T-helper 17 cell (primary cell): ENCODE measurements around the gene HNRNPH2. TPM values are rescaled to one million over a fixed set of nuclear protein-coding genes. Genes with fewer than 3 reads are reported as not detected.

Experiments used
- ATAC-seq: fragments of 150-1000 bp; cut with Tn5 transposase; 2 replicates; pipeline ENCODE4 v1.10.0; 2021; ENCODE audit warnings: mild to moderate bottlenecking, moderate library complexity
- DNase-seq, 3 donors: peaks; one replicate each; pipeline versions ENCODE4 v3.0.0 to v3.0.0-alpha.2; 2020 to 2021
- H3K9me3 ChIP-seq: one replicate; pipeline ENCODE4 v1.7.0; 2013; ENCODE audit warnings: low read length, mild to moderate bottlenecking; ENCODE audit not compliant: control insufficient read depth, poor library complexity, severe bottlenecking
- H3K27ac Mint-ChIP-seq: one replicate; pipeline ENCODE4 v1.8.0; 2022; ENCODE audit warnings: mild to moderate bottlenecking, moderate library complexity, mixed read lengths
- H3K27me3 Mint-ChIP-seq: one replicate; pipeline ENCODE4 v1.8.0; 2022; ENCODE audit warnings: mixed read lengths
- H3K36me3 Mint-ChIP-seq: one replicate; pipeline ENCODE4 v1.8.0; 2022; ENCODE audit warnings: low read depth, mixed read lengths
- H3K4me1 Mint-ChIP-seq: one replicate; pipeline ENCODE4 v1.8.0; 2022; ENCODE audit warnings: mild to moderate bottlenecking, mixed read lengths
- H3K4me3 Mint-ChIP-seq: one replicate; pipeline ENCODE4 v1.8.0; 2022; ENCODE audit warnings: mild to moderate bottlenecking, moderate library complexity, mixed read lengths
- total RNA-seq, 4 donors: library from RNA in 2 of 4; stranded (reverse) in 2 of 4; gene quantifications; one replicate each; pipeline ENCODE4 v1.2.3 and lab custom pipeline; 2022 to 2026

The HNRNPH2 gene
- total RNA-seq (10 to 100 TPM; 34.7 to 43.2 TPM), total RNA-seq (lab: John Stamatoyannopoulos, UW) (45.6 to 58.8 reads per million in 2 donors)

GRCh38 chrX:101407748-101408531, at the start of gene HNRNPH2, which contains the start of gene GLA:
TSS of gene HNRNPH2 (plus strand) at chrX:101408222. CDS start at chrX:101411989, 3,767 bp downstream.
TSS of gene GLA (minus strand) at chrX:101407925. CDS start at chrX:101407903, 22 bp downstream.
- Mint-ChIP-seq H3K27ac (peak within 1 kb of the TSS; percentile 94), H3K36me3 (peaks cover 5% of the 10 kb centered on the region), H3K4me1 (peaks cover 18% of the 10 kb centered on the region), H3K27me3 (no peaks in the 10 kb centered on the region), H3K4me3 (peak within 1 kb of the TSS; percentile 97)
- DNase-seq = peak; percentile 59 to 75 (median 68)
- no peaks in the 10 kb centered on the region for H3K9me3 ChIP-seq
- ATAC-seq = peak; percentile 94

- Mint-ChIP-seq H3K4me3 (no peak overlapping the region), H3K4me1 (peaks cover 2% of the 10 kb centered on the region), H3K36me3 (no peaks in the 10 kb centered on the region), H3K27ac (no peak overlapping the region), H3K27me3 (no peaks in the 10 kb centered on the region)
- ATAC-seq (no peak), DNase-seq (no peak)
- H3K9me3 ChIP-seq = no peaks in the 10 kb centered on the region
These were observed 48.1 kb upstream of the HNRNPH2 start for GRCh38 chrX:101359966-101360365.

GRCh38 chrX:101360390-101360789, 47.6 kb upstream of the HNRNPH2 start:
- Mint-ChIP-seq H3K4me3 (no peak overlapping the region), H3K4me1 (no peaks in the 10 kb centered on the region), H3K27me3 (no peaks in the 10 kb centered on the region), H3K36me3 (no peaks in the 10 kb centered on the region), H3K27ac (no peak overlapping the region)
- ATAC-seq (no peak), DNase-seq (no peak)
- H3K9me3 ChIP-seq = no peaks in the 10 kb centered on the region

DNA sequence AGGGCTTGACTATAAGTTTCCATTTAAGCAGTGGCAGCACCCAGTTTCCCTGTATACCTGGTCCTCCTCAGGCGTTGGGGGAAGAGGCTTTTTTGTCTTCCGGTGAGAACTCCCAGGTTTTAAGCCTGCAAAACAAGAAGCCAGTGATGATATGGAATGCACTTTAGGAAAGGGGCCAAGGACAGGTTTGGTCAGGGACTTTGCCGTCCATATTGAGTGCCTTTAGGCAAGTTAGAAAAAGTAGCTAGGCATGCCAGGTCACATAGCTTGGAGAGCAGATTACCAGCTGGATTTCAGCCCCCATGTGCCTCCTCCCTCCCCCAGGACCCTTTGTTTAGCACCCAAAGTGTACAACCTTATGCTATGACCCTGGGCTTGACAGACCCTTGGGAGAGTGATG, 45.9 kb upstream of the HNRNPH2 start:
- no peaks in the 10 kb centered on the region for H3K9me3 ChIP-seq

DNA sequence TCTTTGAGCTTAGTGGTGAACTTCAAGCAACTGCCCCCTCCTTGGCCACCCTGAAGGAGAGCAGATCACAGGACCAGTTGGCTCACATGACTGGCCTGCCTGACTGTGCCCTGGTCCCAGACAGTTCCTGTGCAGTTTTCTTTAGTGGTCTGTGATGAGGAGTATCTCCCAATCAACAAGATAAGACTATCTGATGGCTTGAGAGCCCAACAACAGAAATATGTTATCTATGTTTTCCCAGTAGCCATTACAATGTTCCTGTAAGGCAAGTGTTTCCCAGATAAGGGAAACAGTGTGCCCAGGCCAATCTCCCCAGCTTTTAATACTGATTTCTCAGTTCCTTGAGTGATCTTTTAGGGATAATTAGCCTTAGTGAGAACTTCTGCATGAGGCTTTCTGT, 45.3 kb upstream of the HNRNPH2 start:
- DNase-seq (no peak), ATAC-seq (no peak)
- H3K36me3 Mint-ChIP-seq = no peaks in the 10 kb centered on the region
- H3K4me3 Mint-ChIP-seq = no peak overlapping the region
- no peaks in the 10 kb centered on the region for H3K27me3 Mint-ChIP-seq
- no peaks in the 10 kb centered on the region for H3K9me3 ChIP-seq
- H3K4me1 Mint-ChIP-seq = no peaks in the 10 kb centered on the region
- no peak overlapping the region for H3K27ac Mint-ChIP-seq

More for the DNA sequence above, 45.9 kb upstream of the HNRNPH2 start:
- H3K27me3 Mint-ChIP-seq = no peaks in the 10 kb centered on the region
- H3K36me3 Mint-ChIP-seq = no peaks in the 10 kb centered on the region
- no peaks in the 10 kb centered on the region for H3K4me1 Mint-ChIP-seq
- ATAC-seq = no peak
- no peak overlapping the region for H3K4me3 Mint-ChIP-seq
- no peak overlapping the region for H3K27ac Mint-ChIP-seq
- no peak for DNase-seq

- H3K27ac Mint-ChIP-seq = no peak overlapping the region
- no peak for ATAC-seq
- no peaks in the 10 kb centered on the region for H3K9me3 ChIP-seq
- H3K36me3 Mint-ChIP-seq = no peaks in the 10 kb centered on the region
- DNase-seq = no peak
- no peaks in the 10 kb centered on the region for H3K27me3 Mint-ChIP-seq
- no peaks in the 10 kb centered on the region for H3K4me1 Mint-ChIP-seq
- no peak overlapping the region for H3K4me3 Mint-ChIP-seq
These were observed 42.7 kb upstream of the HNRNPH2 start for GRCh38 chrX:101365301-101365795.

DNA sequence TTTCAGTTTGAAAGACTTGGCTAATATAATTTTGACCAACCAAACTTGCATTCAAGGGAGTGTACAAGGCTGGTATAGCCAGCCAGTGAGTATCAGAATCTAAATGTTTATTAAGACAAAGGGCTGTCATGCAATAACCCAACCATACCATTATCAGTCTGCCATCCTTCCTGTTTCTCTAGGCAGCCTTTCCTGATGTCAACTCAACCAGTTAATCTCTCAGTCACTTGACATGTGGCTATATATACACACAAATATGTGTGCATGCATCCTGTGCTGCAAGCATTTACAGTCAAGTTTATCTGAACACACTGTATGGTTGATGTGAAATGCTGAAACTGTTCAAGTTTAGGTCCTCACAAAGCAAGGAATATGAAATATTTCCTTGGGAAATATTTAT, 39.2 kb upstream of the HNRNPH2 start:
- no peak overlapping the region for H3K27ac Mint-ChIP-seq
- no peaks in the 10 kb centered on the region for H3K9me3 ChIP-seq
- DNase-seq (no peak), ATAC-seq (peak; percentile 37)
- no peaks in the 10 kb centered on the region for H3K36me3 Mint-ChIP-seq
- H3K27me3 Mint-ChIP-seq = no peaks in the 10 kb centered on the region
- no peaks in the 10 kb centered on the region for H3K4me1 Mint-ChIP-seq
- H3K4me3 Mint-ChIP-seq = no peak overlapping the region

GRCh38 chrX:101369687-101370086, 38.3 kb upstream of the HNRNPH2 start:
- no peak for ATAC-seq
- Mint-ChIP-seq H3K36me3 (no peaks in the 10 kb centered on the region), H3K27ac (no peak overlapping the region), H3K4me3 (no peak overlapping the region), H3K4me1 (no peaks in the 10 kb centered on the region), H3K27me3 (no peaks in the 10 kb centered on the region)
- no peaks in the 10 kb centered on the region for H3K9me3 ChIP-seq
- DNase-seq = no peak

GRCh38 chrX:101370888-101371504, 37.0 kb upstream of the HNRNPH2 start:
- Mint-ChIP-seq H3K4me1 (no peaks in the 10 kb centered on the region), H3K27me3 (peaks cover 4% of the 10 kb centered on the region), H3K36me3 (no peaks in the 10 kb centered on the region), H3K27ac (no peak overlapping the region), H3K4me3 (no peak overlapping the region)
- H3K9me3 ChIP-seq = no peaks in the 10 kb centered on the region
- ATAC-seq (no peak), DNase-seq (no peak)

- Mint-ChIP-seq H3K4me1 (no peaks in the 10 kb centered on the region), H3K27me3 (peaks cover 4% of the 10 kb centered on the region), H3K4me3 (no peak overlapping the region), H3K27ac (no peak overlapping the region), H3K36me3 (no peaks in the 10 kb centered on the region)
- DNase-seq (no peak), ATAC-seq (no peak)
- no peaks in the 10 kb centered on the region for H3K9me3 ChIP-seq
These were observed 30.5 kb upstream of the HNRNPH2 start for GRCh38 chrX:101377547-101377946.

DNA sequence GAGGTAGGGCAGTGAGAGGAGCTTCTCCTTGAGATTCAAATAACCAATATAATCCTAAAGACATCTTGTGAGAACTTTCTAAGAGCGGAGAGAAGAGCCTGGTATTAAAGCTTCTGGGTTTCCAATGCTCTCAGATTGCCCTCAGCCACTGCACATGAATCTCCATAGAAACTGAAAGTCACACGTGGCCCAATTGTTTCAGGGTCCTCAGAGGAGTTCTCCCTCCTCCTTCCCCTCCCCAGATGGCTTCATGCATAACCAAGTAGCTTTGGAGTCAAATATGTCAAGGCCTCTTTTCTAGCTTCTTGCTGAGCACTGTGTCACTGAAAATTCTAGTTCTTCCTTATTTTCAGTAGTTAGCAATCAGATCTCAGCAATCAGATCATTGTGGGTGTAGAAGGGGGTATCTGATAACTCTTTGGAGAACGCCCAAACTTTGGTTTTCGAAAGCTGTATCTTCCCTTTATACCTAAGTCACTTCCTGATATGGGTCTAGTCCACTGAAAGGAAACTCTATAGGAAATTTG, 24.3 kb upstream of the HNRNPH2 start:
- H3K9me3 ChIP-seq = no peaks in the 10 kb centered on the region
- no peak for DNase-seq
- no peaks in the 10 kb centered on the region for H3K27me3 Mint-ChIP-seq
- no peak overlapping the region for H3K4me3 Mint-ChIP-seq
- H3K4me1 Mint-ChIP-seq = no peaks in the 10 kb centered on the region
- no peaks in the 10 kb centered on the region for H3K36me3 Mint-ChIP-seq
- no peak overlapping the region for H3K27ac Mint-ChIP-seq
- ATAC-seq = no peak

DNA sequence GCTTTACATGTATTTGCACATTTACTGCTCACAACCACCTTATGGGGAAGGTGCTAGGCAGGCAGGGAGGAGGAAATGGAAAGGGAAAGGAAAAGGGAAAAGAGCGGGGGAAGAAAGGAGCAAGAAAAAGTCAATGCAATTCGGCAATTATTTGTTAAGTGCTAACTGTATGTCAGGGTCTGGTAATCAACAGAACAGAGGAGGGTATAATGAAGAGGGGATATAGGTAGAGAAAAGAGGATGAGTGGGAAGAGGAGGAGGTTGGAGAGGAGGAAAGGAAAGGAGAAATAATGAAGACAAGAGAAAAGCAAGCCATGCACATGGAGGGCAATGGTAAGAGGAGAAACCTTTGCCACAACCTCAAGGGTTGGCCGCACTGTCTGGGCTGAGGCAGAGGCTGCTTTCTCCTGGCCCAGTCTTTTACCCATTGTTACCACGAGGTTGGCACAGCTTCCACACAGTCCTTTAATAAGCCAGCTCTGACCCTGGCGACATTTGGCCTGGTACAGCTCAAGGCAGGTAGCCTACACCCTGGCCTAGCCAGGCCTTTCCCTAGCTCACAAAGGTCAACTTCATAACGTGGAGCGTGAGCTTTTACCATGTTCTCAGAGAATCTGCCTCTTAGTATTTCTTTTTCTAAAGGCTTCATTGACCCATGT, 22.9 kb upstream of the HNRNPH2 start:
- H3K9me3 ChIP-seq = no peaks in the 10 kb centered on the region
- no peak for ATAC-seq
- Mint-ChIP-seq H3K36me3 (no peaks in the 10 kb centered on the region), H3K4me3 (no peak overlapping the region), H3K27ac (no peak overlapping the region), H3K4me1 (no peaks in the 10 kb centered on the region), H3K27me3 (no peaks in the 10 kb centered on the region)
- no peak for DNase-seq
